Nephron progenitor cell (in vitro differentiated cells): ENCODE results near the gene ADAMTS9.

ENCODE experiments used
- DNase-seq: peaks from one replicate; pipeline ENCODE4 v3.0.0; 2021
- H3K27ac Mint-ChIP-seq: 2 replicates; pipeline ENCODE4 v1.8.0; 2021; ENCODE audit warnings: mild to moderate bottlenecking, moderate library complexity, mixed read lengths
- H3K27me3 Mint-ChIP-seq: 2 replicates; pipeline ENCODE4 v1.8.0; 2021; ENCODE audit warnings: mild to moderate bottlenecking, low read depth, mixed read lengths; ENCODE audit not compliant: poor library complexity
- H3K36me3 Mint-ChIP-seq: 2 replicates; pipeline ENCODE4 v1.8.0; 2021; ENCODE audit warnings: low read depth, mixed read lengths
- H3K4me1 Mint-ChIP-seq: 2 replicates; pipeline ENCODE4 v1.8.0; 2021; ENCODE audit warnings: mixed read lengths
- H3K4me3 Mint-ChIP-seq: 2 replicates; pipeline ENCODE4 v1.8.0; 2021; ENCODE audit warnings: mild to moderate bottlenecking, moderate library complexity, mixed read lengths
- H3K9me3 Mint-ChIP-seq: 2 replicates; pipeline ENCODE4 v1.8.0; 2021; ENCODE audit warnings: mild to moderate bottlenecking, moderate library complexity, mixed read lengths
- TF ChIP-seq, protein P1 (sequence below): fragments of 200-600 bp; sonication (generic); IDR thresholded peaks from 2 replicates; pipeline ENCODE4 v1.5.0; 2021; ENCODE audit warnings: antibody characterized with exemption

The ADAMTS9 gene

DNA sequence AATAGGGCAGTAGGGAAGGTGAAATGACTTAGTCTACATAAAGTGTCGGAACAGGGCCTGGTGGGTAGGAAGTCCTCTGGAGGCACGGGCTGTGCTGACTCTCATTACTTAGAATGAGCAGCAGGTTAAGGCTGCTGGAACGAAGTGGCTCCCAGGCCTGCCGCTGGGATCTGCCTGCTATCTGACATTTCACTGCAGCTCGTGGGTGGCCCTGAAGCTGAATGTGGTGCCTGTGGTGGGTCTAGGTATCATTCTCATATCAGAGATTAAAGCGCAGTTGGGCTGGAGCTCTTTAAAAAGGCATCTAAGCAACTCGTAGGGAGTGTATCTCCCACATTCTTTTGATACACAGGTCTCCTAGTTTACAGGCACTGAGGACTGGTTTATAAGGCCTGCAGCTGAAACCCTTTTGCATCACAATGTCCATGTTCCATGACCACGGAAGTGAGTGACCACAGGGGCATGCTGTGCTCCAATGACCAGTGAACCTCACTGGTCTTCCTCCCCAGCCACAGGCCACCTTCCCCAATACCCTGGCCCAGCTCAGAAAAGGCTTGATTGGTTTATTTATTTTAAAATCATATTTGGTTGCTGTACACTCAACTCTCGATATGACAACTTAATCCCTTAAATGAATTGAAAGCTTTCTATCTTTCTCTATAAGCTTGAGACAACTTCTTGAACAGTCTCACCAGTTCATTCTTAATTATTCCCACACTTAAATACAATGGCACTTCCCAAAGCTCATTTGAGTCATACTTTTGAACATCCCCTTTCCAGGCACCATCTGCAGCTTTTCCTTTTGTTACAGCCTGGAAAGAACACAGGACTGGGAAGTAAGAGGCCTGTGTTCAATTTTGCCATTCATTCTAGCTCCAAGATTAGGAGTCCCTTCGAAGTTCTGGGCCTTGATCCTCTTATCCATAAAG is 19.0 kb downstream of the ADAMTS9 start:
- Mint-ChIP-seq H3K4me3 (no peak overlapping the region), H3K9me3 (peaks cover 9% of the 10 kb centered on the region), H3K36me3 (peaks cover 43% of the 10 kb centered on the region), H3K27me3 (no peaks in the 10 kb centered on the region), H3K4me1 (peaks cover 4% of the 10 kb centered on the region), H3K27ac (peak overlapping the region; percentile 10)
- TF ChIP-seq, protein P1, sequence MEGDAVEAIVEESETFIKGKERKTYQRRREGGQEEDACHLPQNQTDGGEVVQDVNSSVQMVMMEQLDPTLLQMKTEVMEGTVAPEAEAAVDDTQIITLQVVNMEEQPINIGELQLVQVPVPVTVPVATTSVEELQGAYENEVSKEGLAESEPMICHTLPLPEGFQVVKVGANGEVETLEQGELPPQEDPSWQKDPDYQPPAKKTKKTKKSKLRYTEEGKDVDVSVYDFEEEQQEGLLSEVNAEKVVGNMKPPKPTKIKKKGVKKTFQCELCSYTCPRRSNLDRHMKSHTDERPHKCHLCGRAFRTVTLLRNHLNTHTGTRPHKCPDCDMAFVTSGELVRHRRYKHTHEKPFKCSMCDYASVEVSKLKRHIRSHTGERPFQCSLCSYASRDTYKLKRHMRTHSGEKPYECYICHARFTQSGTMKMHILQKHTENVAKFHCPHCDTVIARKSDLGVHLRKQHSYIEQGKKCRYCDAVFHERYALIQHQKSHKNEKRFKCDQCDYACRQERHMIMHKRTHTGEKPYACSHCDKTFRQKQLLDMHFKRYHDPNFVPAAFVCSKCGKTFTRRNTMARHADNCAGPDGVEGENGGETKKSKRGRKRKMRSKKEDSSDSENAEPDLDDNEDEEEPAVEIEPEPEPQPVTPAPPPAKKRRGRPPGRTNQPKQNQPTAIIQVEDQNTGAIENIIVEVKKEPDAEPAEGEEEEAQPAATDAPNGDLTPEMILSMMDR = no peak
- DNase-seq = no peak

DNA sequence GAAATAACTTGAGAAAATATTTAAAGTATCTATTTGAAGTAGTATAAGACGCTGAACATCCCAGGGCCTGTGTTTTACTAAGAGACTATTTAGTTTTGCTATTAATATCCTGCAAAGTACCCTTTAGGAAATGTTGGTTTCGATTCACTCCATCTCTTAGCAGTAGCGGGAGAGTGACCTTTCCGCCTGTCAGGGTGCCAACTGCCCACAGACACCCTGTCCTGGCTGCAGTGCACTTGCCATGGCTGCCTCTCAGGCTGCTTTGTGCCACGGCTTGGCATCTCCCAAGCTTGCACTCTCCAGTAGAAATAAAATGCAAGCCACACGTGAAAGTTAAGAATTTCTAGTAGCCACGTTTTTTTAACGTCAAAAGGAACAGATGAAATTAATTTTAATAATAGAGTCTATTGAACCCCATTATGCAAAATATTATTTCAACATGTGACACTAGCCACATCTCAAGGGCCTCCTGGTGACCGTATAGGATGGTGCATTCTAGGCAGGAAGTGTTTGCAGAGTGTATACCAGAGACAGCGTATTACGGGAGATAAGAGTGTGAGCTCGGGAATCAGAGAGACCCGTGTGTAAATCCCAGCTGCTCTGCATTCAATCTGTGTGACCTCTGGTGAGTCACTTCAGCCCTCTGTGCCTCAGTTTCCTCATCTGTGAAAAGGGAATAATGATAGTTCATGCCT is 19.8 kb downstream of the ADAMTS9 start:
- H3K4me3 Mint-ChIP-seq = no peak overlapping the region
- H3K27ac Mint-ChIP-seq = no peak overlapping the region
- peaks cover 44% of the 10 kb centered on the region for H3K36me3 Mint-ChIP-seq
- H3K4me1 Mint-ChIP-seq = peaks cover 4% of the 10 kb centered on the region
- TF ChIP-seq, protein P1 = no peak
- H3K9me3 Mint-ChIP-seq = peaks cover 12% of the 10 kb centered on the region
- no peaks in the 10 kb centered on the region for H3K27me3 Mint-ChIP-seq
- DNase-seq = no peak

GRCh38 chr3:64667138-64667537 is 20.7 kb downstream of the ADAMTS9 start:
- H3K27ac Mint-ChIP-seq = no peak overlapping the region
- H3K4me1 Mint-ChIP-seq = peaks cover 4% of the 10 kb centered on the region
- no peak for DNase-seq
- H3K9me3 Mint-ChIP-seq = peaks cover 21% of the 10 kb centered on the region
- no peaks in the 10 kb centered on the region for H3K27me3 Mint-ChIP-seq
- TF ChIP-seq, protein P1 = no peak
- no peak overlapping the region for H3K4me3 Mint-ChIP-seq
- peaks cover 53% of the 10 kb centered on the region for H3K36me3 Mint-ChIP-seq

GRCh38 chr3:64666171-64666588 is 21.6 kb downstream of the ADAMTS9 start:
- Mint-ChIP-seq H3K27ac (no peak overlapping the region), H3K9me3 (peaks cover 27% of the 10 kb centered on the region), H3K4me1 (peaks cover 4% of the 10 kb centered on the region), H3K4me3 (no peak overlapping the region), H3K27me3 (no peaks in the 10 kb centered on the region), H3K36me3 (peaks cover 53% of the 10 kb centered on the region)
- TF ChIP-seq, protein P1 = no peak
- DNase-seq = no peak

DNA sequence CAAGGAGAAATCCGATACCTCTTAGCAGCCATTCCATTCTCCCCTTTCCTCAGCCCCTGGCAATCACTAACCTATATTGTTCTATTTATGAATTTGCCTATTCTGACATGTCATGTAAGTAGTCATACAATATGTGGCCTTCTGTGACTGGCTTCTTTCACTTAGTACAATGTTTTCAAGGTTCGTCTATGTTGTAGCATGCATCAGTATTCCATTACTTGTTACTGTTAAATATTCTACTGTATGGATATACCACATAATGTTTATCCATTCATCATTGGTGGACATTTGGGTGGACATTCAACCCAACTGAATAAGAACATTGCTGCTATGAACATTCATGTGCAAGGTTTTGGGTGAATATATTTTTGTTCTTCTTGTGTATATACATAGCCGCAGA is 23.4 kb downstream of the ADAMTS9 start:
- H3K27me3 Mint-ChIP-seq = no peaks in the 10 kb centered on the region
- no peak overlapping the region for H3K4me3 Mint-ChIP-seq
- TF ChIP-seq, protein P1 = no peak
- peaks cover 28% of the 10 kb centered on the region for H3K9me3 Mint-ChIP-seq
- no peak overlapping the region for H3K27ac Mint-ChIP-seq
- peaks cover 14% of the 10 kb centered on the region for H3K4me1 Mint-ChIP-seq
- no peak for DNase-seq
- H3K36me3 Mint-ChIP-seq = peaks cover 52% of the 10 kb centered on the region
